Hepatocyte (in vitro differentiated cells): ENCODE results near the gene LY6G6C. TPM values are rescaled to one million over a fixed set of nuclear protein-coding genes. Genes with fewer than 3 reads are reported as not detected.
A peak's percentile ranks its signal among the peaks of the same experiment; 100 is the strongest.

Experiments
- DNase-seq: peaks from one replicate; pipeline ENCODE4 v3.0.0-alpha.2; 2016; ENCODE audit warnings: low spot score
- H2AFZ ChIP-seq: fragments of 200-600 bp; sonication (generic); 2 replicates; pipeline ENCODE4 v1.6.0; 2016; ENCODE audit warnings: antibody characterized with exemption, mild to moderate bottlenecking
- H3K27ac ChIP-seq: fragments of 200-600 bp; sonication (generic); 2 replicates; pipeline ENCODE4 v1.5.1; 2016; ENCODE audit warnings: mild to moderate bottlenecking
- H3K27me3 ChIP-seq: fragments of 200-600 bp; sonication (generic); 2 replicates; pipeline ENCODE4 v1.6.1; 2016
- H3K36me3 ChIP-seq: fragments of 200-600 bp; sonication (generic); replicated peaks from 2 replicates; pipeline ENCODE4 v1.5.1; 2016; ENCODE audit warnings: low read depth; ENCODE audit not compliant: insufficient read depth
- H3K4me1 ChIP-seq: fragments of 200-600 bp; sonication (generic); 2 replicates; pipeline ENCODE4 v1.5.1; 2016; ENCODE audit warnings: mild to moderate bottlenecking, moderate library complexity; ENCODE audit not compliant: insufficient read depth
- H3K4me2 ChIP-seq: fragments of 200-600 bp; sonication (generic); 2 replicates; pipeline ENCODE4 v1.6.0; 2016
- H3K4me3 ChIP-seq: fragments of 200-600 bp; sonication (generic); 2 replicates; pipeline ENCODE4 v1.5.1; 2016; ENCODE audit warnings: mild to moderate bottlenecking
- H3K79me2 ChIP-seq: fragments of 200-600 bp; sonication (generic); 2 replicates; pipeline ENCODE4 v1.6.0; 2017; ENCODE audit warnings: mild to moderate bottlenecking
- H3K9me2 ChIP-seq: fragments of 200-600 bp; sonication (generic); replicated peaks from 2 replicates; pipeline ENCODE4 v1.6.0; 2017; ENCODE audit warnings: mild to moderate bottlenecking; ENCODE audit not compliant: insufficient read depth
- H3K9me3 ChIP-seq: fragments of 200-600 bp; sonication (generic); 2 replicates; pipeline ENCODE4 v1.5.1; 2016; ENCODE audit warnings: low read depth, mild to moderate bottlenecking
- H4K20me1 ChIP-seq: fragments of 200-600 bp; sonication (generic); 2 replicates; pipeline ENCODE4 v1.6.0; 2016; ENCODE audit warnings: mild to moderate bottlenecking; ENCODE audit not compliant: insufficient read depth, poor library complexity, severe bottlenecking
- CTCF ChIP-seq: fragments of 200-600 bp; sonication (generic); IDR thresholded peaks from 2 replicates; pipeline ENCODE4 v1.5.1; 2016; ENCODE audit warnings: antibody characterized with exemption, mild to moderate bottlenecking; ENCODE audit not compliant: poor library complexity
- EZH2 ChIP-seq: fragments of 200-600 bp; sonication (generic); IDR thresholded peaks from 2 replicates; pipeline ENCODE4 v1.6.1; 2016; ENCODE audit warnings: antibody characterized with exemption, mild to moderate bottlenecking, borderline replicate concordance
- EZH2phosphoT487 ChIP-seq: fragments of 200-600 bp; sonication (generic); IDR thresholded peaks from one replicate; pipeline ENCODE4 v1.6.1; 2018; ENCODE audit warnings: antibody characterized with exemption, mild to moderate bottlenecking, low read depth, moderate library complexity; ENCODE audit not compliant: unreplicated experiment, severe bottlenecking
- WGBS: methylation state at CpG from one replicate; pipeline ENCODE4 v1.1.6; 2016; ENCODE audit warnings: low lambda C conversion rate; ENCODE audit errors: missing lambda C conversion rate; 5-methylcytosine and 5-hydroxymethylcytosine counted together
- polyA plus RNA-seq: library from polyadenylated mRNA; unstranded; fragments of >200 nt; fragmentation: Nextera tagmentation; extraction: Ambion mirVana; gene quantifications from 2 replicates; pipeline ENCODE4 v1.2.1, GENCODE V29; 2016
- total RNA-seq: library from RNA; depleted of rRNA; stranded (reverse); fragments of >200 nt; gene quantifications from 2 replicates; pipeline ENCODE4 v1.2.3, GENCODE V29; 2014

LY6G6C gene
- total and polyA plus RNA-seq, 2 experiments from 2014 or later: 0.30 TPM; not detected in 1

- no peak for TF ChIP-seq EZH2
- no peak for TF ChIP-seq CTCF
- TF ChIP-seq EZH2phosphoT487: no peak
- Histone ChIP-seq H3K36me3 (no peaks in the 10 kb centered on the region), H3K4me2 (no peak overlapping the region), H3K27ac (no peak overlapping the region), H3K4me1 (no peaks in the 10 kb centered on the region), H3K9me2 (no peaks in the 10 kb centered on the region), H3K79me2 (no peaks in the 10 kb centered on the region), H3K4me3 (no peak overlapping the region), H3K27me3 (no peaks in the 10 kb centered on the region), H4K20me1 (no peaks in the 10 kb centered on the region), H2AFZ (no peak overlapping the region), H3K9me3 (no peaks in the 10 kb centered on the region)
- DNase-seq: peak; percentile 25
- 82% methylated on average over 8 of the region's 8 CpGs for WGBS
These were observed 27.9 kb upstream of the LY6G6C start for GRCh38 chr6:31749301-31750036.

GRCh38 chr6:31744422-31744821, 22.9 kb upstream of the LY6G6C start:
- H3K9me3 ChIP-seq: no peaks in the 10 kb centered on the region
- H3K27me3 ChIP-seq: no peaks in the 10 kb centered on the region
- no peaks in the 10 kb centered on the region for H3K9me2 ChIP-seq
- no peaks in the 10 kb centered on the region for H3K36me3 ChIP-seq
- H4K20me1 ChIP-seq: no peaks in the 10 kb centered on the region
- no peak overlapping the region for H2AFZ ChIP-seq
- no peaks in the 10 kb centered on the region for H3K79me2 ChIP-seq
- TF ChIP-seq CTCF (no peak), EZH2 (no peak), EZH2phosphoT487 (no peak)
- no peak overlapping the region for H3K4me3 ChIP-seq
- no peak for DNase-seq
- no peak overlapping the region for H3K27ac ChIP-seq
- H3K4me2 ChIP-seq: no peak overlapping the region
- peaks cover 6% of the 10 kb centered on the region for H3K4me1 ChIP-seq
- 42% methylated on average over 1 of the region's 1 CpG for WGBS

GRCh38 chr6:31742894-31743293, 21.3 kb upstream of the LY6G6C start:
- 97% methylated on average over 3 of the region's 3 CpGs for WGBS
- H3K4me1 ChIP-seq: peaks cover 16% of the 10 kb centered on the region
- H3K9me3 ChIP-seq: no peaks in the 10 kb centered on the region
- no peak overlapping the region for H3K27ac ChIP-seq
- H4K20me1 ChIP-seq: no peaks in the 10 kb centered on the region
- H2AFZ ChIP-seq: no peak overlapping the region
- no peaks in the 10 kb centered on the region for H3K9me2 ChIP-seq
- TF ChIP-seq CTCF: no peak
- no peak for TF ChIP-seq EZH2
- no peak for TF ChIP-seq EZH2phosphoT487
- no peaks in the 10 kb centered on the region for H3K27me3 ChIP-seq
- no peaks in the 10 kb centered on the region for H3K79me2 ChIP-seq
- H3K36me3 ChIP-seq: no peaks in the 10 kb centered on the region
- no peak overlapping the region for H3K4me2 ChIP-seq
- H3K4me3 ChIP-seq: no peak overlapping the region
- no peak for DNase-seq
